ENCODE data around the gene IFNGR1. TPM values are rescaled to one million over a fixed set of nuclear protein-coding genes. Genes with fewer than 3 reads are reported as not detected.

The IFNGR1 gene
- total and polyA plus RNA-seq, 2 experiments from 2014 or later, result 22.8 to 23.2 TPM

DNA sequence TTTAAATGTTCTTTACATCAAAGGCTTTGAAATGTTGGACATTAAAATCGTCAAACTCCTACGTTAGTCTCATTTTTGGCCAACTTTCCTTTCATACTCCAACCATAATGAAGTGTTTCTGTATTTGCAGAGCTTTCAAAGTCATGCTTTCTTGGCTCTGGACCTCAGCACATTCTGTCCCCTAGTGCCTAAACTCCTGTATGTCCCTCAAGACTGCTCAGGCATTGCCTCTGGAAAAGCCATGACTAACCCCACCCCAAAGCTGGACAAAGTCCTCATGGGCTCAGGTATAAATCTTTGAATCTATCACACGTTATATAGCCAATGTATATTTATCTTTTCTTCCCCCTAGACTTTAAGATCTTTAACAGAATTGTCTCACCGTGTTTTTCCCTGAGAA is 18.9 kb downstream of the IFNGR1 start (continued):
- TF ChIP-seq, protein P1, sequence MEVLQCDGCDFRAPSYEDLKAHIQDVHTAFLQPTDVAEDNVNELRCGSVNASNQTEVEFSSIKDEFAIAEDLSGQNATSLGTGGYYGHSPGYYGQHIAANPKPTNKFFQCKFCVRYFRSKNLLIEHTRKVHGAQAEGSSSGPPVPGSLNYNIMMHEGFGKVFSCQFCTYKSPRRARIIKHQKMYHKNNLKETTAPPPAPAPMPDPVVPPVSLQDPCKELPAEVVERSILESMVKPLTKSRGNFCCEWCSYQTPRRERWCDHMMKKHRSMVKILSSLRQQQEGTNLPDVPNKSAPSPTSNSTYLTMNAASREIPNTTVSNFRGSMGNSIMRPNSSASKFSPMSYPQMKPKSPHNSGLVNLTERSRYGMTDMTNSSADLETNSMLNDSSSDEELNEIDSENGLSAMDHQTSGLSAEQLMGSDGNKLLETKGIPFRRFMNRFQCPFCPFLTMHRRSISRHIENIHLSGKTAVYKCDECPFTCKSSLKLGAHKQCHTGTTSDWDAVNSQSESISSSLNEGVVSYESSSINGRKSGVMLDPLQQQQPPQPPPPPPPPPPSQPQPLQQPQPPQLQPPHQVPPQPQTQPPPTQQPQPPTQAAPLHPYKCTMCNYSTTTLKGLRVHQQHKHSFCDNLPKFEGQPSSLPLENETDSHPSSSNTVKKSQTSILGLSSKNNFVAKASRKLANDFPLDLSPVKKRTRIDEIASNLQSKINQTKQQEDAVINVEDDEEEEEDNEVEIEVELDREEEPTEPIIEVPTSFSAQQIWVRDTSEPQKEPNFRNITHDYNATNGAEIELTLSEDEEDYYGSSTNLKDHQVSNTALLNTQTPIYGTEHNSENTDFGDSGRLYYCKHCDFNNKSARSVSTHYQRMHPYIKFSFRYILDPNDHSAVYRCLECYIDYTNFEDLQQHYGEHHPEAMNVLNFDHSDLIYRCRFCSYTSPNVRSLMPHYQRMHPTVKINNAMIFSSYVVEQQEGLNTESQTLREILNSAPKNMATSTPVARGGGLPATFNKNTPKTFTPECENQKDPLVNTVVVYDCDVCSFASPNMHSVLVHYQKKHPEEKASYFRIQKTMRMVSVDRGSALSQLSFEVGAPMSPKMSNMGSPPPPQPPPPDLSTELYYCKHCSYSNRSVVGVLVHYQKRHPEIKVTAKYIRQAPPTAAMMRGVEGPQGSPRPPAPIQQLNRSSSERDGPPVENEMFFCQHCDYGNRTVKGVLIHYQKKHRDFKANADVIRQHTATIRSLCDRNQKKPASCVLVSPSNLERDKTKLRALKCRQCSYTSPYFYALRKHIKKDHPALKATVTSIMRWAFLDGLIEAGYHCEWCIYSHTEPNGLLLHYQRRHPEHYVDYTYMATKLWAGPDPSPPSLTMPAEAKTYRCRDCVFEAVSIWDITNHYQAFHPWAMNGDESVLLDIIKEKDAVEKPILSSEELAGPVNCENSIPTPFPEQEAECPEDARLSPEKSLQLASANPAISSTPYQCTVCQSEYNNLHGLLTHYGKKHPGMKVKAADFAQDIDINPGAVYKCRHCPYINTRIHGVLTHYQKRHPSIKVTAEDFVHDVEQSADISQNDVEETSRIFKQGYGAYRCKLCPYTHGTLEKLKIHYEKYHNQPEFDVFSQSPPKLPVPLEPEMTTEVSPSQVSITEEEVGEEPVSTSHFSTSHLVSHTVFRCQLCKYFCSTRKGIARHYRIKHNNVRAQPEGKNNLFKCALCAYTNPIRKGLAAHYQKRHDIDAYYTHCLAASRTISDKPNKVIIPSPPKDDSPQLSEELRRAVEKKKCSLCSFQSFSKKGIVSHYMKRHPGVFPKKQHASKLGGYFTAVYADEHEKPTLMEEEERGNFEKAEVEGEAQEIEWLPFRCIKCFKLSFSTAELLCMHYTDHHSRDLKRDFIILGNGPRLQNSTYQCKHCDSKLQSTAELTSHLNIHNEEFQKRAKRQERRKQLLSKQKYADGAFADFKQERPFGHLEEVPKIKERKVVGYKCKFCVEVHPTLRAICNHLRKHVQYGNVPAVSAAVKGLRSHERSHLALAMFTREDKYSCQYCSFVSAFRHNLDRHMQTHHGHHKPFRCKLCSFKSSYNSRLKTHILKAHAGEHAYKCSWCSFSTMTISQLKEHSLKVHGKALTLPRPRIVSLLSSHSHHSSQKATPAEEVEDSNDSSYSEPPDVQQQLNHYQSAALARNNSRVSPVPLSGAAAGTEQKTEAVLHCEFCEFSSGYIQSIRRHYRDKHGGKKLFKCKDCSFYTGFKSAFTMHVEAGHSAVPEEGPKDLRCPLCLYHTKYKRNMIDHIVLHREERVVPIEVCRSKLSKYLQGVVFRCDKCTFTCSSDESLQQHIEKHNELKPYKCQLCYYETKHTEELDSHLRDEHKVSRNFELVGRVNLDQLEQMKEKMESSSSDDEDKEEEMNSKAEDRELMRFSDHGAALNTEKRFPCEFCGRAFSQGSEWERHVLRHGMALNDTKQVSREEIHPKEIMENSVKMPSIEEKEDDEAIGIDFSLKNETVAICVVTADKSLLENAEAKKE (CRISPR knock-in tag; IDR thresholded peaks at IDR 0.05), result no peak
- TF ChIP-seq STAT1 (IDR thresholded peaks at IDR 0.05; ENCODE audit: unreplicated experiment) (no peak), ZNF114 (CRISPR knock-in tag; IDR thresholded peaks at IDR 0.05) (no peak), JUNB (IDR thresholded peaks at IDR 0.05; ENCODE audit: unreplicated experiment) (no peak), CREB1 (CRISPR knock-in tag; IDR thresholded peaks at IDR 0.05; ENCODE audit: low read depth) (no peak), NANOG (IDR thresholded peaks at IDR 0.05; ENCODE audit: borderline replicate concordance) (no peak)
- TF ChIP-seq, protein P2, sequence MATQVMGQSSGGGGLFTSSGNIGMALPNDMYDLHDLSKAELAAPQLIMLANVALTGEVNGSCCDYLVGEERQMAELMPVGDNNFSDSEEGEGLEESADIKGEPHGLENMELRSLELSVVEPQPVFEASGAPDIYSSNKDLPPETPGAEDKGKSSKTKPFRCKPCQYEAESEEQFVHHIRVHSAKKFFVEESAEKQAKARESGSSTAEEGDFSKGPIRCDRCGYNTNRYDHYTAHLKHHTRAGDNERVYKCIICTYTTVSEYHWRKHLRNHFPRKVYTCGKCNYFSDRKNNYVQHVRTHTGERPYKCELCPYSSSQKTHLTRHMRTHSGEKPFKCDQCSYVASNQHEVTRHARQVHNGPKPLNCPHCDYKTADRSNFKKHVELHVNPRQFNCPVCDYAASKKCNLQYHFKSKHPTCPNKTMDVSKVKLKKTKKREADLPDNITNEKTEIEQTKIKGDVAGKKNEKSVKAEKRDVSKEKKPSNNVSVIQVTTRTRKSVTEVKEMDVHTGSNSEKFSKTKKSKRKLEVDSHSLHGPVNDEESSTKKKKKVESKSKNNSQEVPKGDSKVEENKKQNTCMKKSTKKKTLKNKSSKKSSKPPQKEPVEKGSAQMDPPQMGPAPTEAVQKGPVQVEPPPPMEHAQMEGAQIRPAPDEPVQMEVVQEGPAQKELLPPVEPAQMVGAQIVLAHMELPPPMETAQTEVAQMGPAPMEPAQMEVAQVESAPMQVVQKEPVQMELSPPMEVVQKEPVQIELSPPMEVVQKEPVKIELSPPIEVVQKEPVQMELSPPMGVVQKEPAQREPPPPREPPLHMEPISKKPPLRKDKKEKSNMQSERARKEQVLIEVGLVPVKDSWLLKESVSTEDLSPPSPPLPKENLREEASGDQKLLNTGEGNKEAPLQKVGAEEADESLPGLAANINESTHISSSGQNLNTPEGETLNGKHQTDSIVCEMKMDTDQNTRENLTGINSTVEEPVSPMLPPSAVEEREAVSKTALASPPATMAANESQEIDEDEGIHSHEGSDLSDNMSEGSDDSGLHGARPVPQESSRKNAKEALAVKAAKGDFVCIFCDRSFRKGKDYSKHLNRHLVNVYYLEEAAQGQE (IDR thresholded peaks at IDR 0.05; ENCODE audit: unreplicated experiment), result no peak
- TF ChIP-seq, protein P3, sequence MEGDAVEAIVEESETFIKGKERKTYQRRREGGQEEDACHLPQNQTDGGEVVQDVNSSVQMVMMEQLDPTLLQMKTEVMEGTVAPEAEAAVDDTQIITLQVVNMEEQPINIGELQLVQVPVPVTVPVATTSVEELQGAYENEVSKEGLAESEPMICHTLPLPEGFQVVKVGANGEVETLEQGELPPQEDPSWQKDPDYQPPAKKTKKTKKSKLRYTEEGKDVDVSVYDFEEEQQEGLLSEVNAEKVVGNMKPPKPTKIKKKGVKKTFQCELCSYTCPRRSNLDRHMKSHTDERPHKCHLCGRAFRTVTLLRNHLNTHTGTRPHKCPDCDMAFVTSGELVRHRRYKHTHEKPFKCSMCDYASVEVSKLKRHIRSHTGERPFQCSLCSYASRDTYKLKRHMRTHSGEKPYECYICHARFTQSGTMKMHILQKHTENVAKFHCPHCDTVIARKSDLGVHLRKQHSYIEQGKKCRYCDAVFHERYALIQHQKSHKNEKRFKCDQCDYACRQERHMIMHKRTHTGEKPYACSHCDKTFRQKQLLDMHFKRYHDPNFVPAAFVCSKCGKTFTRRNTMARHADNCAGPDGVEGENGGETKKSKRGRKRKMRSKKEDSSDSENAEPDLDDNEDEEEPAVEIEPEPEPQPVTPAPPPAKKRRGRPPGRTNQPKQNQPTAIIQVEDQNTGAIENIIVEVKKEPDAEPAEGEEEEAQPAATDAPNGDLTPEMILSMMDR (conservative IDR thresholded peaks at IDR 0.05; ENCODE audit: low read depth in 2 of 2), result no peak
